Activated T-cell treated with anti-CD3 and anti-CD28 coated beads, Interleukin-2, amount 50 U/mL, for 24 hours (primary cell): ENCODE measurements around the gene POLR3A.

ENCODE experiments used
- DNase-seq: peaks from one replicate; pipeline ENCODE4 v3.0.0-alpha.2; 2020
- H3K27ac Mint-ChIP-seq: 2 replicates; pipeline ENCODE4 v1.8.0; 2020; ENCODE audit warnings: mild to moderate bottlenecking, mixed read lengths
- H3K27me3 Mint-ChIP-seq: 2 replicates; pipeline ENCODE4 v1.8.0; 2020; ENCODE audit warnings: mixed read lengths
- H3K36me3 Mint-ChIP-seq: 2 replicates; pipeline ENCODE4 v1.8.0; 2020; ENCODE audit warnings: low read depth, mixed read lengths
- H3K4me1 Mint-ChIP-seq: 2 replicates; pipeline ENCODE4 v1.8.0; 2020; ENCODE audit warnings: low read depth, mixed read lengths
- H3K4me3 Mint-ChIP-seq: 2 replicates; pipeline ENCODE4 v1.8.0; 2020; ENCODE audit warnings: mild to moderate bottlenecking, moderate library complexity, mixed read lengths
- H3K9me3 Mint-ChIP-seq: 2 replicates; pipeline ENCODE4 v1.8.0; 2020; ENCODE audit warnings: mixed read lengths

Gene POLR3A

DNA sequence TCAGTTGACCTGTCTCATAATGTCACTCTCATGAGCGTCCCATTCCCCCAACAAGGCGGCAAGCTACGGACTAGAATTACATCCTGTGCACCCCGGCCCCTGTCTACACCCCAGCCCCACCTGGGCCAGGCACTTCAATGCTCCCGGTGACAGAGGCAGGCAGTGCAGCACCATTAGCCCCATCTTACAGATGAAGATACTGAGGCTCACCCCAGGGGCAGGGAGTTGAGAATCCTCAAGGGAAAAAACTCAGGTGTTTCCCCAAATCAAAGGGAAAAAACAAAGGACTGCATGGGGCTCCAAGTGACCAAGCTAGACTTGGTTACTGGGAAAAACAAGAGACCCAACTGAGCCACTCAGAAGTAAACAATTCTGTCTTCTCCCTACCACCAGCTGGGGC is 107.3 kb downstream of the POLR3A start:
- Mint-ChIP-seq H3K4me3 (no peak overlapping the region), H3K27me3 (peaks cover 44% of the 10 kb centered on the region), H3K27ac (no peak overlapping the region), H3K9me3 (no peaks in the 10 kb centered on the region), H3K36me3 (no peaks in the 10 kb centered on the region), H3K4me1 (peaks cover 7% of the 10 kb centered on the region)
- no peak for DNase-seq

DNA sequence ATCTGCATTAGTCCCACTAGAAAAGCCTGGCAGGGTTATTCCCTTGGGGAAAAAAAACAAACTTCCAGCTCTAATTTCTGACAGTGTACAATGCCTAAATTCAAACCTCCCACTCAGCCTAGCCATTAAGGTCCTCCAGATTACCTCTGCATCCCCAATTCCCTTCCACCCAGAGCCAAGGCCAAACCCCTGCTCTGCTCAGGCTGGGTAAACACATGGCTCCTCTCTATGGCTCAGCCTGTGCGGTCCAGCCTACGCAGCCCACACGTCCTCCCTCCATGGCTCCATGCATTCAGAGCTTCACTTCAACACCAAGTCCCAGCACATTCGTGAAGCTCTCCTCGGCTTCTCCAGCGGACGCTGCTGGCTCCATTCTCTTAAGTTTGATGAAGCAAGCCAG is 107.9 kb downstream of the POLR3A start:
- Mint-ChIP-seq H3K36me3 (no peaks in the 10 kb centered on the region), H3K4me1 (peaks cover 7% of the 10 kb centered on the region), H3K9me3 (no peaks in the 10 kb centered on the region), H3K27ac (no peak overlapping the region), H3K27me3 (peaks cover 44% of the 10 kb centered on the region), H3K4me3 (no peak overlapping the region)
- no peak for DNase-seq

DNA sequence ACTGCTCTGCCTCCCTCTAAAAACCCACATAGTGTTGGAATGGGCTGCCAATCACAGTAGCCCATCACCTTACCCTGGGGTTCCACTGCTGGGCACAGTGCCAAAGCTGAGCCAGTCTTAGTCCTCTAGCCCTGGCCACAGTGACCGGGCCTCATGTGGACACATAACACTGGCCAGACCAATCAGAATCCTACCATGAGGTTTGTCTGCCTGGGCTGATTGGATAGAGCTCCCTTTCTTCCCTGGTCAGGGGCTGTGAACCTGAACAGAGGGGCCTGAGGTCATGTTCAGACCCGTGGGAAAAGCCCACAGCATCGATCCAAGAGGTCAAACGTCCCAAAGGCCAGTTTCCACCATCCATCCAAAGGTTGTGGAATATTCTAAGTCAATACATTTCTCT is 108.8 kb downstream of the POLR3A start:
- DNase-seq: no peak
- Mint-ChIP-seq H3K36me3 (no peaks in the 10 kb centered on the region), H3K27me3 (peaks cover 40% of the 10 kb centered on the region), H3K4me1 (peaks cover 5% of the 10 kb centered on the region), H3K9me3 (no peaks in the 10 kb centered on the region), H3K4me3 (no peak overlapping the region), H3K27ac (no peak overlapping the region)

DNA sequence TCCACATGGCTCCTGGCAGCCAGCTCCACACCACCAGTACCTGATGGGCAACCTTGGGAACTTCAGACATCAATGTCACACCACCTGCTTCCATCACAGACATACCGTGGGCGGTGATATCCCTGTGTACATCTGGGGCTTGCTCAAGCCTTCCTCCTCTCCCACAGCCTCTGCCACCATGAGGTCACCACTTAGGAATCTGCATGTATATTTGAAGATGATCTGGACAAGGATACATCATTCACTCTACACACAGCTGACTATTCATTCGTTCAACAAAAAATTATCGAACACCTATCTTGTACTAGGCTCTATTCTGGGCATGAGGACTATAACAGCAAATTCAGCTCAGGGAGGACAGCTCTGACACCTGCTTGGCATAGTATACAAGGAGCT is 109.6 kb downstream of the POLR3A start:
- Mint-ChIP-seq H3K36me3 (no peaks in the 10 kb centered on the region), H3K4me3 (no peak overlapping the region)

More for the DNA sequence above, 109.6 kb downstream of the POLR3A start:
- Mint-ChIP-seq H3K9me3 (no peaks in the 10 kb centered on the region), H3K27me3 (peaks cover 33% of the 10 kb centered on the region), H3K4me1 (no peaks in the 10 kb centered on the region), H3K27ac (no peak overlapping the region)
- no peak for DNase-seq
